NT2/D1 (cell line): ENCODE results near the gene ARHGAP8.

Source experiments
- SUZ12 ChIP-seq: IDR thresholded peaks from 2 replicates; pipeline ENCODE4 v1.6.1; 2011; ENCODE audit not compliant: insufficient read length, insufficient read depth; ENCODE audit errors: extremely low read depth
- YY1 ChIP-seq: IDR thresholded peaks from 2 replicates; pipeline ENCODE4 v1.6.1; 2011; ENCODE audit not compliant: insufficient read length, insufficient read depth
- ZNF274 ChIP-seq: IDR thresholded peaks from 2 replicates; pipeline ENCODE4 v1.6.1; 2011; ENCODE audit warnings: mild to moderate bottlenecking, low read depth, low read length

DNA sequence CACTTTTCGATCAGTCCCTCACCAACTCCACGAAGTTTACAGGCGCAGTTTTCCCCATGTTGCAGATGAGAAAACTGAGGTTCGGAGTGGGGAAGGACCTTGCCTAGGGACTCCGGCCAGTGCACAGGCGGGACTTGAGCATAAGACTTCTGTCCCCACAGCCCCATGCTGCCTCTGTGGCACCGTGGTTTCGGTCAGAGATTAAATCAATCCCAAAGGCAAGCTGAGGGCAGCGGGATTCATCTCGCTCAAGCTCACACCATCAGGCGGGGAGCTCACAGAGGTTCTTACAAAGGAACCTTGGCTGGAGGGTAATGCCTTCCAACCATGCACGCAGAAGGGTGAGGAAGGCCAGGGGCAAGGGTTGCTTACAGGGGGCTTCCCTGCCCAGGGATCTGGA is 141.9 kb downstream of the ARHGAP8 start:
- no peak for TF ChIP-seq SUZ12
- TF ChIP-seq YY1: no peak
- TF ChIP-seq ZNF274: no peak
